HG02759 (cell line): ENCODE measurements around the gene UBIAD1.

ENCODE experiments used
- ATAC-seq: cut with Tn5 transposase; IDR thresholded peaks from one replicate; pipeline ENCODE4 v1.9.1; 2021; ENCODE audit warnings: mild to moderate bottlenecking, moderate library complexity; ENCODE audit not compliant: unreplicated experiment

Gene UBIAD1

DNA sequence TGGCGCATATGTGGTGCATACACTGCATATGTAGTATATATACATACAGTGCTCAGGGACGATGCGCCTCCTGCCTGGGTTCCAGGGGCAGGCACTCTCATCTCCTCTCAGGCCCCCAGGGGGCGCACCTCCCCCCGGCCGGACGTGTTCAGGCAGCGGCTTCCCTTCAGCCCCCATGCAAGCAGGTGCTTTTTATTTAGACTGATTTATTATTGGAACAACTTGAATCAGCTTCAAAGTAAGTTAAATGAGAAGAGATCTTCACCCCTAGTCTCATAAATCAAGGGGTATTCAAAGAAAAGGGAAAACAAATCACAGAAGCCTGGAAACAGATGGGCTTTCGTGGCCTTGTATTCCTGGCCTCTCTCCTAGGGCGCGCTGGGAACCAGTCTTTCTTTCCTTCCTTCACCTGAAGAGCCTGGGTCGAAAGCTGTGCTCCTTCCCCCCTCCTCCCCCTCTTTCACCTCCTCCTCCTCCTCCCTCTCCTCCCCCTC, 64.6 kb downstream of the UBIAD1 start:
- ATAC-seq, result no peak
